Lower leg skin (tissue), 4 donors: Measurements from ENCODE around the gene GLTP. TPM values are rescaled to one million over a fixed set of nuclear protein-coding genes. Genes with fewer than 3 reads are reported as not detected.
A peak's percentile ranks its signal among the peaks of the same experiment; 100 is the strongest.

Source experiments
- DNase-seq, 2 donors: peaks; one replicate each; pipeline ENCODE4 v3.0.0-alpha.2; 2019; ENCODE audit warnings: low spot score in 2 of 2
- H3K4me3 ChIP-seq: fragments of 200-600 bp; sonication (generic); 2 replicates; pipeline ENCODE4 v1.5.1; 2017; ENCODE audit warnings: mild to moderate bottlenecking, low read depth; ENCODE audit not compliant: poor library complexity, severe bottlenecking
- CTCF ChIP-seq, 3 donors: fragments of 450-650 bp; IDR thresholded peaks; one replicate each; pipeline ENCODE4 v1.5.1; 2016; ENCODE audit warnings: antibody characterized with exemption in 3 of 3, mild to moderate bottlenecking in 3 of 3, moderate library complexity in 2 of 3
- POLR2A ChIP-seq, 2 donors: fragments of 450-650 bp; IDR thresholded peaks; one replicate each; pipeline ENCODE4 v1.6.1; 2016 to 2017; ENCODE audit warnings: antibody characterized with exemption in 2 of 2, mild to moderate bottlenecking in 1 of 2, moderate library complexity in 1 of 2
- WGBS, 2 donors: methylation state at CpG; one replicate each; pipeline ENCODE4 v1.1.5; 2018; 5-methylcytosine and 5-hydroxymethylcytosine counted together
- intact Hi-C: fragments of 100-400 bp; cut with DNase I; formaldehyde crosslinking; loops from one replicate; pipeline ENCODE4 v1.15.0; 2023; ENCODE audit warnings: low total_unique reads
- total RNA-seq, 4 donors: library from RNA; depleted of rRNA; stranded (reverse); fragments of >200 nt; gene quantifications; one replicate each; pipeline ENCODE4 v1.1.0, GENCODE V29; 2016

Gene GLTP
- total RNA-seq, 4 donors from 2014 or later: 536 to 775 (median 660) TPM

DNA sequence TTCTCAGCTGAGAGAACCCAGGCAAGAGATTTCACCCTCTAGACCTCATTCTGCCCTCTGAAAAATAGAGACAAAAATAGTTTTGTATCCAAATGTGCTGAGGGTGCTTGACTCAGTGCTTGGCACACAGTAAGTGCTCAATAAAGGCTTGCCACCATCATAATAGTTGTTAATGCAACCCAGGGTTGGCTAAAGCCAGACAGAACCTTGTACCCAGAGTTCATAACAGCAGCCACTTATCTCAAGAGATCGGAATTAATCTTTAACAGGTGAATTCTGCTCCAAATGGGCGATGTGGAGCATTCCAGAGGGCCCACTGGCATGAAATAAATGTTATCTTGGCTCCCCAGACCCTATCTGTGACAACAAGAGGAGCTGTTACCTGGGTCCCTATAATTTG lies 50.1 kb downstream of the GLTP start:
- intact Hi-C loops: no loop called here
- 80 to 83% methylated on average over 2 of the region's 2 CpGs for WGBS, 2 donors
- no peak for DNase-seq
- no peak for TF ChIP-seq POLR2A (IDR thresholded peaks at IDR 0.05)
- no peak for TF ChIP-seq CTCF (IDR thresholded peaks at IDR 0.05)
- H3K4me3 ChIP-seq: no peak overlapping the region

DNA sequence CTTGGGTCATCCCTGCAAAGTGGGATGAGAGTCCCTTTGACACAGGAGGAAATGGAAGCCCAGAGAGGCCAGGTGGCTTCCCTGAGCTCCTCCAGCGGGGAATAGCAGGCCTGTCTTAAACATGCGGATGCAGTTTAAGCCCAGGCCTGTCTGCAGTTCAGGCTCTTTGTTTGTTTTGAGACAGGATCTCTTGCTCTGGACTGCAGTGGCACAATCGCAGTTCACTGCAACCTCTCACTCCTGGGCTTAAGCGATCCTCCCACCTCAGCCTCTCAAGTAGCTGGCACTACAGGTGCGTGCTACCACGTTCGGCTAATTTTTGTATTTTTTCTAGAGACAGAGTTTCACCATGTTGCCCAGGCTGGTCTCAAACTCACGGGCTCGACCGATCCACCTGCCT lies 50.7 kb downstream of the GLTP start:
- no peak for DNase-seq
- intact Hi-C loops: no loop called here
- no peak overlapping the region for H3K4me3 ChIP-seq
- WGBS, 2 donors: 81 to 83% methylated on average over 10 of the region's 10 CpGs
- TF ChIP-seq CTCF (IDR thresholded peaks at IDR 0.05) (no peak), POLR2A (IDR thresholded peaks at IDR 0.05) (no peak)

GRCh38 chr12:109828754-109829511 lies 51.4 kb downstream of the GLTP start:
- TF ChIP-seq POLR2A (IDR thresholded peaks at IDR 0.05) (no peak), CTCF (IDR thresholded peaks at IDR 0.05) (no peak)
- intact Hi-C loops: no loop called here
- no peak for DNase-seq
- no peak overlapping the region for H3K4me3 ChIP-seq
- WGBS, 2 donors: 63 to 77% methylated on average over 3 of the region's 3 CpGs

DNA sequence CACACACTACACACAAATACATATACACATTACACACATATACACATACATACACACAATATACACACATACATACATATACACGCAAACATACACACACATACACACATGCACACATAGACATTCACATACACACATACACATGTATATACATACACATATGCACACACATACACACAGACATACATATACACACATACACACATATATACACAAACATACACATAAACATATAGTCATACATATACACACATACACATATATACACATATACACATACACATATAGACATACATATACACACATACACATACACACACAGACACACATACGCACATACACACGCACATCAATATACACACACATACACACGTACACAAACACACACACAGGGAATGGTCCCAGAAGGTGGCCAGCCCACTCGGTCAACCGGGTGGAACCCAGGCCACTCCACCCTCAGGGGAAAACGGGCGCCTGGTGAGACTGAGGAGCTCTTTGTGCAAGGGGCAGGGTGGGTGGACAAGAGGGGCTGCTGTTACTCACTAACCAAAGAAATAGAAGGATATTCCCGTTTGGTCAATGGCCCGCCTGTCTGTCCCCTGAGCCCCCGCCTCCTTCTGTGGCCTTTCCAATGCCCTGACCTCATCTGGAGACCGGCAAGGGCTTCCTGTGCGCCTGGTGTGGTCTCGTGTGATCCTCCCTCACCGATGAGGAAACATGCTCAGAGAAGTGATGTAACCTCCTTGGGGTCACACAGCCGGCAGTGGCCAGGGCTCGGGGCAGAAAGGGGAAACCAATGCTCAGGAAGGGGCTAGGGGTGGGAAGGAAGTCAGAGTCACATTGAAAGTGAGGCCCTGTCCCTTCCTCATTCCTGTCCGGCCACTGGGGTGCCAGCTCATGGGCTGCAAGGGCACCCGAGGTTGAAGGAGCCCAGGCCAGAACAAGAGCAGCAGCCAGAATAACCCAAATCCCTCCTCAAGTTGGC lies 52.5 kb downstream of the GLTP start:
- no peak overlapping the region for H3K4me3 ChIP-seq
- TF ChIP-seq POLR2A (IDR thresholded peaks at IDR 0.05) (no peak), CTCF (IDR thresholded peaks at IDR 0.05) (no peak)
- WGBS, 2 donors: 67% methylated on average over 19 of the region's 19 CpGs
- intact Hi-C loops: no loop called here
- peak; percentile 35 to 87 for DNase-seq

GRCh38 chr12:109827080-109827479 lies 53.3 kb downstream of the GLTP start:
- H3K4me3 ChIP-seq: no peak overlapping the region
- 85 to 91% methylated on average over 3 of the region's 3 CpGs for WGBS, 2 donors
- no peak for DNase-seq
- intact Hi-C loops: no loop called here
- no peak for TF ChIP-seq CTCF (IDR thresholded peaks at IDR 0.05)
